ENCODE results near the gene IL4R.

The IL4R gene

GRCh38 chr16:27298132-27298531, 15.6 kb upstream of the IL4R start:
- Histone ChIP-seq H2AFZ (ENCODE audit: low read depth, low read length) (no peak overlapping the region), H3K36me3 (ENCODE audit: insufficient read depth, low read length) (no peaks in the 10 kb centered on the region), H3K27me3 (ENCODE audit: insufficient read depth, low read length) (no peaks in the 10 kb centered on the region), H3K4me1 (ENCODE audit: insufficient read depth, low read length) (no peaks in the 10 kb centered on the region), H3K9me3 (ENCODE audit: low read length) (no peaks in the 10 kb centered on the region), H3K4me3 (ENCODE audit: low read length) (no peak overlapping the region)

GRCh38 chr16:27301236-27301861, 12.4 kb upstream of the IL4R start:
- Histone ChIP-seq H3K36me3 (ENCODE audit: insufficient read depth, low read length) (no peaks in the 10 kb centered on the region), H2AFZ (ENCODE audit: low read depth, low read length) (no peak overlapping the region), H3K4me3 (ENCODE audit: low read length) (no peak overlapping the region), H3K4me1 (ENCODE audit: insufficient read depth, low read length) (no peaks in the 10 kb centered on the region), H3K27me3 (ENCODE audit: insufficient read depth, low read length) (no peaks in the 10 kb centered on the region), H3K9me3 (ENCODE audit: low read length) (peaks cover 3% of the 10 kb centered on the region)

DNA sequence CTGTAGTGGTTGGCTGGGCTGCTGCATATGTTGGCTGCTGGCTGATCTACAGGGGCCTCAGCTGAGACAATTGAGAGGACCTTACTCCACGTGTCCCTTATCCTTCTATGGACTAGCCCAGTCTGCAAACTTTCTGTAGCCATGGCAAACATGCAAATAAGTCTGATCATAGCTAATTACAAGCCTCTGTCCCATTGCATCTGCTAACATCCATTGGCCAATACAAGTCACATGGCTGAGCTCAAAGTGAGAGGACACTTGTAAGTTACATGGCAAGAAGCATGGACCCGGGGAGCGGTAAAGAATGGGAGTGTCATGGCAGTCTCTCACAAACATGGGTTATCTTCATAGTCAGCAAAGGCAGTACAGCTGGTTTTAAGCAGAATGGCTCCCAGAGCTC, 11.6 kb upstream of the IL4R start:
- Histone ChIP-seq H3K27me3 (ENCODE audit: insufficient read depth, low read length) (no peaks in the 10 kb centered on the region), H3K36me3 (ENCODE audit: insufficient read depth, low read length) (no peaks in the 10 kb centered on the region), H3K9me3 (ENCODE audit: low read length) (peaks cover 3% of the 10 kb centered on the region), H3K4me3 (ENCODE audit: low read length) (no peak overlapping the region), H3K4me1 (ENCODE audit: insufficient read depth, low read length) (no peaks in the 10 kb centered on the region), H2AFZ (ENCODE audit: low read depth, low read length) (no peak overlapping the region)

DNA sequence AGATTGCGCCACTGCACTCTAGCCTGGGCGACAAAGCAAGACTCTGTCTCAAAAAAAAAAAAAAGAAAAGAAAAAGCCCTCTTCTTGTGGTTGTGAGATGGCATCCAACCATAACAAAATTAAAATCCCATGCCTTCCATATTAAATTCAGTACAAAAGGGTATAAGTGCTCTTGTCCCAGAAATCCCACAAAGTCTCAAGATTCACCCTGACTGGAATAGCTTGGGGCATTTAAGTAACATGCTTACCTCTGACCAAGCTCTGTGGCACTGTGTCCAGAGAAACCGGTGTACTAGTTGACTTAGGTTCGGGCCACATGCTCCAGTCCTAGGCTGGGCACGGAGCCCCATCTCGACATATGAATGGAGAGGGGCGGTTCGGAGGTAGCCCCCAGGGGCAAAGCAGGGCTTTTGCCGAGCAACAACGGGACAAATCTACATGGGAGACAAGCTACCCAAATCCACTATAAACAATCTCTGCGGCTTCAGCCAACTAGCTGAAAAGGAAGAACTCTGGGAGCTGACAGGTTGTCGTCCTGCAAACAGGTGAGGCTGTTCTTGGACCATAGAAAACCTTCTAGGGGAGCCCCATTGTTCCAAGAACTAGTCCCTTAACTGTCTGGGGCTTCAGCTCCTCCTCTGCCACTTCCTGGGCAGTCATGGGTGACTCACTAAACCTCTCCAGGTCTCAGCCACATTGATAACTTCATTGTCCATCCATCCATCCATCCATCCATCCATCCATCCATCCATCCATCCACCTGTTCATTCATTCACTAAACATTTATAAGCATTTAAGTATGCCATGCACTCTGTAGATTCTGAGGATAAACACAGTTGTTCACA, 10.3 kb upstream of the IL4R start:
- H3K36me3 ChIP-seq (ENCODE audit: insufficient read depth, low read length), result no peaks in the 10 kb centered on the region
- H3K4me3 ChIP-seq (ENCODE audit: low read length), result no peak overlapping the region
- H3K27me3 ChIP-seq (ENCODE audit: insufficient read depth, low read length), result no peaks in the 10 kb centered on the region
- no peaks in the 10 kb centered on the region for H3K4me1 ChIP-seq (ENCODE audit: insufficient read depth, low read length)
- H3K9me3 ChIP-seq (ENCODE audit: low read length), result peaks cover 3% of the 10 kb centered on the region
- no peak overlapping the region for H2AFZ ChIP-seq (ENCODE audit: low read depth, low read length)

GRCh38 chr16:27304102-27304501, 9.7 kb upstream of the IL4R start:
- peaks cover 3% of the 10 kb centered on the region for H3K9me3 ChIP-seq (ENCODE audit: low read length)
- H3K36me3 ChIP-seq (ENCODE audit: insufficient read depth, low read length), result no peaks in the 10 kb centered on the region
- no peak overlapping the region for H3K4me3 ChIP-seq (ENCODE audit: low read length)
- no peak overlapping the region for H2AFZ ChIP-seq (ENCODE audit: low read depth, low read length)
- H3K4me1 ChIP-seq (ENCODE audit: insufficient read depth, low read length), result no peaks in the 10 kb centered on the region
- no peaks in the 10 kb centered on the region for H3K27me3 ChIP-seq (ENCODE audit: insufficient read depth, low read length)

DNA sequence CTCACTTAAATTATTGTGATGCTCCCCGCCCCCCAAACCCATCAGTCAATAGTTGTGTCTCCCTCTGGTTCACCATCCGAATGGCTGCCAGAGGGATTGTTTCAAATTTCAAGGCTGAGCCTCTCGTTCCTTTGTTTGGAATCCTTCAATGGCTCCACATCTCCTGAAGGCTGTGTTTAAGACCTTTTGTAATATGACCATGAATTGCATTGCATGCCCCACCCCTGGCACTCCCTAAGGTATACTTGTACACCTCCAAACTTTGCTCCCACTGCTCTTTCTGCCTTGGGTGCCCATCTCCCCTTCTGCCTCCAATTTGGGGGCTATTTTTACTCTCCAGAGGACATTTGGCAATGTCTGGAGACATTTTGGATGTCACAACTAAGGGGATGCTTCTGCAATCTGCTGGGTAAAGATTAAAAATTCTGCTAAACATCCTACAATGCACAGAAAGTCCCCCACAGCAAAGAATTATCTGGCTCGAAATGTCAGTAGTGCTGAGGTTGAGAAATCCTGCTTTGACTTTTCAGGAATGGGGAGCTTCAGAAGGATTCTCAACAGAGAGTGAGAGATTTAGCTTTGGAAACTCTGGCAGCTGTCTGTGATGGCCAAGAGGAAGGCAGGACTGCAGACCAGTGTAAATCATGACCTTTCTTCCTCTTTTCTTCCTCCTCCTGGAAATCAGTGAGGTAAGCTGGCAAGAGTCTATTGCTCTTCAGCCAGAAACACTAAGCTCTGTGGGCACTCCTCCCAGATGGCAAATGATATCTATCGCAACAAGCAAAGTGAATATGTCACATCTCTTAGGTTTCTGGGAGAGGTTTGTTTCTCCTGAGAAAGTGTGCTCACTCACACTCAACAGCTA, 8.7 kb upstream of the IL4R start:
- peaks cover 1% of the 10 kb centered on the region for H3K27me3 ChIP-seq (ENCODE audit: insufficient read depth, low read length)
- H3K36me3 ChIP-seq (ENCODE audit: insufficient read depth, low read length), result no peaks in the 10 kb centered on the region
- no peaks in the 10 kb centered on the region for H3K4me1 ChIP-seq (ENCODE audit: insufficient read depth, low read length)
- H3K4me3 ChIP-seq (ENCODE audit: low read length), result no peak overlapping the region
- H2AFZ ChIP-seq (ENCODE audit: low read depth, low read length), result no peak overlapping the region
- peaks cover 3% of the 10 kb centered on the region for H3K9me3 ChIP-seq (ENCODE audit: low read length)

- no peaks in the 10 kb centered on the region for H3K36me3 ChIP-seq (ENCODE audit: insufficient read depth, low read length)
- H3K4me3 ChIP-seq (ENCODE audit: low read length), result no peak overlapping the region
- H3K4me1 ChIP-seq (ENCODE audit: insufficient read depth, low read length), result no peaks in the 10 kb centered on the region
- H3K9me3 ChIP-seq (ENCODE audit: low read length), result peaks cover 3% of the 10 kb centered on the region
- no peak overlapping the region for H2AFZ ChIP-seq (ENCODE audit: low read depth, low read length)
- H3K27me3 ChIP-seq (ENCODE audit: insufficient read depth, low read length), result peaks cover 6% of the 10 kb centered on the region
Observed at GRCh38 chr16:27305839-27306442, 7.8 kb upstream of the IL4R start.

DNA sequence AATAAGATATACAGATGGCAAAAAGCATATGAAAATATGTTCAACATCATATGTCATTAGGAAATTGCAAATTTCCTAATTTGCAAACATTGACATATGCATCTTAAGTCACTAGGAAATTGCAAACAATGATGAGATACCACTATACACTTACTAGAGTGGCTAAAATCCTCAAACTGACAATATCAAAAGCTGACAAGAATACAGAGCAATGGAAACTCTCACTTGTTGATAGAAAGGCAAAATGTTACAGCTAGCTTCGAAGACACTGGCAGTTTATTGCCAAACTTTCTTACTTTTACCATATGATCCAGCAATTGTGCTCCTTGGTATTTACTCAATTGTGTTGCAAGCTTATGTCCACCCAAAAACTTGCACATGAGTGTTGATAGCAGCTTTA, 5.0 kb upstream of the IL4R start:
- peaks cover 22% of the 10 kb centered on the region for H3K27me3 ChIP-seq (ENCODE audit: insufficient read depth, low read length)
- H2AFZ ChIP-seq (ENCODE audit: low read depth, low read length), result no peak overlapping the region
- no peak overlapping the region for H3K4me3 ChIP-seq (ENCODE audit: low read length)
- peaks cover 3% of the 10 kb centered on the region for H3K9me3 ChIP-seq (ENCODE audit: low read length)
- no peaks in the 10 kb centered on the region for H3K36me3 ChIP-seq (ENCODE audit: insufficient read depth, low read length)
- no peaks in the 10 kb centered on the region for H3K4me1 ChIP-seq (ENCODE audit: insufficient read depth, low read length)

GRCh38 chr16:27310576-27311447, 3.0 kb upstream of the IL4R start:
- Histone ChIP-seq H3K9me3 (ENCODE audit: low read length) (peaks cover 3% of the 10 kb centered on the region), H3K27me3 (ENCODE audit: insufficient read depth, low read length) (peaks cover 30% of the 10 kb centered on the region), H3K36me3 (ENCODE audit: insufficient read depth, low read length) (no peaks in the 10 kb centered on the region), H3K4me1 (ENCODE audit: insufficient read depth, low read length) (no peaks in the 10 kb centered on the region), H3K4me3 (ENCODE audit: low read length) (no peak overlapping the region), H2AFZ (ENCODE audit: low read depth, low read length) (no peak overlapping the region)

DNA sequence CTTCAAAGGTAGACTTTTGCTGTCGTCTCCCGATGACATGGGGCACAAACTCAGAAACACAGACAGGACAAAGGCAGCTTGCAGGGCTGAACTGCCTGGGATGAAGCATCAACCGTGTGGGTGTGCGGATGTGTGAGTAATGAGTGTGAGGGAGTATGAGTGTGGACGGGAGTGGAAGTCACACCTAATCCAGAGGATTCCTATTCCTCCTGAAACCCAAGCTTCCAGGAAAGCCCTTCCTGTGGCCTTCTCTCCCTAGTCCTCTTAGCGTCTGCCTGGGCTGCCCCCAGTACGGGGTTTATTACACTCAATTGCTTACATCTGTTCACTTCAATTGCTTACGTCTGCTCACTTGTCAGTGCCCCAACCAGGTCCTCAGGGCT, 2.3 kb upstream of the IL4R start:
- Histone ChIP-seq H3K4me3 (ENCODE audit: low read length) (no peak overlapping the region), H3K36me3 (ENCODE audit: insufficient read depth, low read length) (no peaks in the 10 kb centered on the region), H3K27me3 (ENCODE audit: insufficient read depth, low read length) (peaks cover 30% of the 10 kb centered on the region), H2AFZ (ENCODE audit: low read depth, low read length) (no peak overlapping the region), H3K9me3 (ENCODE audit: low read length) (no peaks in the 10 kb centered on the region), H3K4me1 (ENCODE audit: insufficient read depth, low read length) (no peaks in the 10 kb centered on the region)

- no peaks in the 10 kb centered on the region for H3K4me1 ChIP-seq (ENCODE audit: insufficient read depth, low read length)
- no peaks in the 10 kb centered on the region for H3K9me3 ChIP-seq (ENCODE audit: low read length)
- no peaks in the 10 kb centered on the region for H3K36me3 ChIP-seq (ENCODE audit: insufficient read depth, low read length)
- peaks cover 30% of the 10 kb centered on the region for H3K27me3 ChIP-seq (ENCODE audit: insufficient read depth, low read length)
- no peak overlapping the region for H3K4me3 ChIP-seq (ENCODE audit: low read length)
- no peak overlapping the region for H2AFZ ChIP-seq (ENCODE audit: low read depth, low read length)
Observed at GRCh38 chr16:27311897-27312303, 1.9 kb upstream of the IL4R start.

Data from neuron (in vitro differentiated cells).